CD14-positive monocyte (primary cell): ENCODE results near the gene MB21D2. TPM values are rescaled to one million over a fixed set of nuclear protein-coding genes. Genes with fewer than 3 reads are reported as not detected.

Experiments used
- DNase-seq, 3 donors: peaks; one replicate each; pipeline ENCODE4 v3.0.0-alpha.2; 2011 to 2022
- H2AFZ ChIP-seq: 2 replicates; pipeline ENCODE4 v1.6.0; 2012; ENCODE audit warnings: mild to moderate bottlenecking, low read depth, low read length, inconsistent platforms; ENCODE audit not compliant: insufficient read depth, poor library complexity, severe bottlenecking
- H3K27ac ChIP-seq, 2 donors: 1 replicate in 1 of 2; 2 replicates in 1 of 2; pipeline ENCODE4 v1.5.1; 2012 to 2013; ENCODE audit warnings: low read length in 2 of 2, control low read depth in 1 of 2, inconsistent platforms in 1 of 2, low read depth in 1 of 2, mild to moderate bottlenecking in 1 of 2
- H3K27me3 ChIP-seq, 2 donors: one replicate each; pipeline versions ENCODE4 v1.6.0 to v1.6.1; 2011 to 2013; ENCODE audit warnings: low read length in 2 of 2; ENCODE audit not compliant: control insufficient read depth in 2 of 2, insufficient read depth in 2 of 2
- H3K36me3 ChIP-seq, 2 donors: replicated peaks in 1 of 2; 1 replicate in 1 of 2; 2 replicates in 1 of 2; pipeline versions ENCODE4 v1.5.1 to v1.6.1; 2012 to 2013; ENCODE audit warnings: low read length in 2 of 2, control low read depth in 1 of 2, inconsistent platforms in 1 of 2, mild to moderate bottlenecking in 1 of 2; ENCODE audit not compliant: insufficient read depth in 2 of 2, control insufficient read depth in 1 of 2
- H3K4me1 ChIP-seq, 2 donors: 1 replicate in 1 of 2; 2 replicates in 1 of 2; pipeline versions ENCODE4 v1.5.1 to v1.6.1; 2012 to 2013; ENCODE audit warnings: low read length in 2 of 2, control low read depth in 1 of 2, inconsistent platforms in 1 of 2, mild to moderate bottlenecking in 1 of 2, moderate library complexity in 1 of 2; ENCODE audit not compliant: insufficient read depth in 2 of 2, control insufficient read depth in 1 of 2
- H3K4me2 ChIP-seq: replicated peaks from 2 replicates; pipeline ENCODE3; 2012; ENCODE audit warnings: low read length, moderate library complexity, mild to moderate bottlenecking; ENCODE audit not compliant: poor library complexity, severe bottlenecking; ENCODE audit errors: extremely low read depth
- H3K4me3 ChIP-seq, 3 experiments: fragments of 200-600 bp in 1 of 3; sonication (generic) in 1 of 3; replicated peaks in 1 of 3; 1 replicate in 2 of 3; 2 replicates in 1 of 3; pipeline ENCODE4 v1.5.1; 2011 to 2013; ENCODE audit warnings: low read length in 3 of 3, mild to moderate bottlenecking in 3 of 3, control low read depth in 2 of 3, low read depth in 2 of 3, inconsistent platforms in 1 of 3, moderate library complexity in 1 of 3
- H3K79me2 ChIP-seq: 2 replicates; pipeline ENCODE4 v1.6.0; 2012; ENCODE audit warnings: mild to moderate bottlenecking, control low read depth, inconsistent platforms, low read length, moderate library complexity; ENCODE audit not compliant: insufficient read depth
- H3K9ac ChIP-seq: 2 replicates; pipeline ENCODE4 v1.6.0; 2017; ENCODE audit warnings: low read length, mild to moderate bottlenecking; ENCODE audit not compliant: insufficient read depth, poor library complexity, severe bottlenecking
- H3K9me3 ChIP-seq, 2 donors: replicated peaks in 1 of 2; 1 replicate in 1 of 2; 2 replicates in 1 of 2; pipeline versions ENCODE4 v1.5.1 to v1.6.1; 2012 to 2013; ENCODE audit warnings: low read length in 2 of 2, control low read depth in 1 of 2; ENCODE audit not compliant: control insufficient read depth in 1 of 2, insufficient read depth in 1 of 2
- H4K20me1 ChIP-seq: 2 replicates; pipeline ENCODE4 v1.6.0; 2012; ENCODE audit warnings: mild to moderate bottlenecking, low read length, control low read depth, moderate library complexity; ENCODE audit not compliant: insufficient read depth
- H3K27ac Mint-ChIP-seq, 7 donors: one replicate each; pipeline ENCODE4 v1.8.0; 2020; ENCODE audit warnings: mild to moderate bottlenecking in 7 of 7, mixed read lengths in 7 of 7, moderate library complexity in 6 of 7, inconsistent platforms in 2 of 7
- H3K27me3 Mint-ChIP-seq, 3 donors: one replicate each; pipeline ENCODE4 v1.8.0; 2021 to 2022; ENCODE audit warnings: low read depth in 3 of 3, mild to moderate bottlenecking in 3 of 3, mixed read lengths in 3 of 3, moderate library complexity in 3 of 3, inconsistent platforms in 1 of 3
- H3K36me3 Mint-ChIP-seq, 2 donors: one replicate each; pipeline ENCODE4 v1.8.0; 2020; ENCODE audit warnings: mixed read lengths in 2 of 2, inconsistent platforms in 1 of 2, mild to moderate bottlenecking in 1 of 2
- H3K4me1 Mint-ChIP-seq: one replicate; pipeline ENCODE4 v1.8.0; 2020; ENCODE audit warnings: mild to moderate bottlenecking, mixed read lengths
- H3K4me3 Mint-ChIP-seq, 2 donors: one replicate each; pipeline ENCODE4 v1.8.0; 2020; ENCODE audit warnings: mild to moderate bottlenecking in 2 of 2, mixed read lengths in 2 of 2, moderate library complexity in 1 of 2
- H3K9me3 Mint-ChIP-seq, 7 donors: one replicate each; pipeline ENCODE4 v1.8.0; 2020 to 2022; ENCODE audit warnings: mixed read lengths in 7 of 7, mild to moderate bottlenecking in 6 of 7, moderate library complexity in 6 of 7, inconsistent platforms in 2 of 7
- WGBS: methylation state at CpG from one replicate; pipeline ENCODE4 v1.1.5; 2013; ENCODE audit warnings: missing lambda C conversion rate; ENCODE audit not compliant: insufficient coverage; 5-methylcytosine and 5-hydroxymethylcytosine counted together
- intact Hi-C, 2 donors: fragments of 100-400 bp; cut with micrococcal nuclease; formaldehyde crosslinking; loops; one replicate each; pipeline versions ENCODE4 v1.15.0 to v1.15.1; 2023
- polyA plus RNA-seq, 3 donors: library from polyadenylated mRNA; depleted of rRNA in 1 of 3; unstranded in 2 of 3; stranded (reverse) in 1 of 3; fragments of 300-500 nt in 2 of 3; fragments of >200 nt in 1 of 3; fragmentation: Illumina TruSeq in 2 of 3; gene quantifications; 1 replicate in 2 of 3; 2 replicates in 1 of 3; pipeline ENCODE4 v1.2.3, GENCODE V29; 2012 to 2021
- TF ChIP-seq, protein P1 (sequence below): fragments of 200-600 bp; IDR thresholded peaks from one replicate; pipeline ENCODE4 v1.8.0; 2022; ENCODE audit warnings: antibody characterized with exemption, mild to moderate bottlenecking

MB21D2 gene
- polyA plus RNA-seq, 3 donors, result 0.37 to 0.77 (median 0.59) TPM

- Histone ChIP-seq H3K9ac (no peak overlapping the region), H3K9me3 (no peaks in the 10 kb centered on the region), H3K36me3 (no peaks in the 10 kb centered on the region), H3K79me2 (no peaks in the 10 kb centered on the region), H3K27ac (no peak overlapping the region), H3K4me1 (peaks cover 0 to under 1% of the 10 kb centered on the region in 2 donors), H2AFZ (no peak overlapping the region), H3K4me2 (no peak overlapping the region), H4K20me1 (no peaks in the 10 kb centered on the region), H3K4me3 (no peak overlapping the region), H3K27me3 (no peaks in the 10 kb centered on the region)
- Mint-ChIP-seq H3K27ac (no peak overlapping the region), H3K4me3 (no peak overlapping the region), H3K4me1 (no peaks in the 10 kb centered on the region), H3K9me3 (peaks cover 0 to 2% (median 0%) of the 10 kb centered on the region in 7 donors), H3K27me3 (peaks cover 4 to 7% (median 6%) of the 10 kb centered on the region in 3 donors), H3K36me3 (no peaks in the 10 kb centered on the region)
- TF ChIP-seq, protein P1, sequence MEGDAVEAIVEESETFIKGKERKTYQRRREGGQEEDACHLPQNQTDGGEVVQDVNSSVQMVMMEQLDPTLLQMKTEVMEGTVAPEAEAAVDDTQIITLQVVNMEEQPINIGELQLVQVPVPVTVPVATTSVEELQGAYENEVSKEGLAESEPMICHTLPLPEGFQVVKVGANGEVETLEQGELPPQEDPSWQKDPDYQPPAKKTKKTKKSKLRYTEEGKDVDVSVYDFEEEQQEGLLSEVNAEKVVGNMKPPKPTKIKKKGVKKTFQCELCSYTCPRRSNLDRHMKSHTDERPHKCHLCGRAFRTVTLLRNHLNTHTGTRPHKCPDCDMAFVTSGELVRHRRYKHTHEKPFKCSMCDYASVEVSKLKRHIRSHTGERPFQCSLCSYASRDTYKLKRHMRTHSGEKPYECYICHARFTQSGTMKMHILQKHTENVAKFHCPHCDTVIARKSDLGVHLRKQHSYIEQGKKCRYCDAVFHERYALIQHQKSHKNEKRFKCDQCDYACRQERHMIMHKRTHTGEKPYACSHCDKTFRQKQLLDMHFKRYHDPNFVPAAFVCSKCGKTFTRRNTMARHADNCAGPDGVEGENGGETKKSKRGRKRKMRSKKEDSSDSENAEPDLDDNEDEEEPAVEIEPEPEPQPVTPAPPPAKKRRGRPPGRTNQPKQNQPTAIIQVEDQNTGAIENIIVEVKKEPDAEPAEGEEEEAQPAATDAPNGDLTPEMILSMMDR, result no peak
- WGBS, result no CpG with 5 or more reads among the region's 2 CpGs
- no peak for DNase-seq
- intact Hi-C loops, result no loop called here
Measured at GRCh38 chr3:192843119-192843518, 74.5 kb downstream of the MB21D2 start.

DNA sequence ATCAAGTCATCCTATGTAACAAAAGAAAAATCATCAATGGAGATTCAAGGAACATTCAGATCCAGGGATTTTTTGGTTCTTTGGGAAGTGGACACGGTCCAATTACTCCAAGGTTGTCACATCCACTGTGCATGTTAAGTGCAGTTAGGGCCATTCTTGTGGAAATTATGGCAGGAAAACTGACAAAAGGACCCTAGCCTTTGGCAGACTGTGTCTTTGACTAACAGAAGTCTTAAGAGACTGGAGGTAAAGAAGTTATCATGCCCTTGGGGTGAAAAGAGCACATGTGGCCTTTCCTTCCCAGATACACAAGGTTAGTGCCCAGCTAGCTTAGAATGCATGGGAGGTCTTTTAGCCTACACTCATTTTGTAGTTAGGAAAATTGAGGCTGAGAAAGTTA, 74.9 kb downstream of the MB21D2 start:
- H3K27me3 ChIP-seq, result no peaks in the 10 kb centered on the region

More for the DNA sequence above, 74.9 kb downstream of the MB21D2 start:
- Mint-ChIP-seq H3K4me1 (peaks cover 2% of the 10 kb centered on the region), H3K36me3 (no peaks in the 10 kb centered on the region), H3K27ac (no peak overlapping the region), H3K4me3 (no peak overlapping the region), H3K9me3 (peaks cover 0 to 2% (median 0%) of the 10 kb centered on the region in 7 donors), H3K27me3 (peaks cover 4 to 10% (median 6%) of the 10 kb centered on the region in 3 donors)
- Histone ChIP-seq H3K4me1 (peaks cover 4 to 5% of the 10 kb centered on the region in 2 donors), H3K4me2 (no peak overlapping the region), H3K79me2 (no peaks in the 10 kb centered on the region), H4K20me1 (no peaks in the 10 kb centered on the region), H3K36me3 (no peaks in the 10 kb centered on the region), H3K4me3 (no peak overlapping the region), H2AFZ (no peak overlapping the region), H3K9ac (no peak overlapping the region), H3K9me3 (no peaks in the 10 kb centered on the region), H3K27ac (no peak overlapping the region)
- TF ChIP-seq, protein P1, result no peak
- no peak for DNase-seq
- 100% methylated on average over 1 of the region's 1 CpG for WGBS
- intact Hi-C loops, result no loop called here
